Kidney glomerular epithelial cell (primary cell): Measurements from ENCODE around the gene DNASE2.

ENCODE experiments used
- DNase-seq: peaks from one replicate; lab custom pipeline; 2025; lab: John Stamatoyannopoulos, UW

Gene DNASE2

DNA sequence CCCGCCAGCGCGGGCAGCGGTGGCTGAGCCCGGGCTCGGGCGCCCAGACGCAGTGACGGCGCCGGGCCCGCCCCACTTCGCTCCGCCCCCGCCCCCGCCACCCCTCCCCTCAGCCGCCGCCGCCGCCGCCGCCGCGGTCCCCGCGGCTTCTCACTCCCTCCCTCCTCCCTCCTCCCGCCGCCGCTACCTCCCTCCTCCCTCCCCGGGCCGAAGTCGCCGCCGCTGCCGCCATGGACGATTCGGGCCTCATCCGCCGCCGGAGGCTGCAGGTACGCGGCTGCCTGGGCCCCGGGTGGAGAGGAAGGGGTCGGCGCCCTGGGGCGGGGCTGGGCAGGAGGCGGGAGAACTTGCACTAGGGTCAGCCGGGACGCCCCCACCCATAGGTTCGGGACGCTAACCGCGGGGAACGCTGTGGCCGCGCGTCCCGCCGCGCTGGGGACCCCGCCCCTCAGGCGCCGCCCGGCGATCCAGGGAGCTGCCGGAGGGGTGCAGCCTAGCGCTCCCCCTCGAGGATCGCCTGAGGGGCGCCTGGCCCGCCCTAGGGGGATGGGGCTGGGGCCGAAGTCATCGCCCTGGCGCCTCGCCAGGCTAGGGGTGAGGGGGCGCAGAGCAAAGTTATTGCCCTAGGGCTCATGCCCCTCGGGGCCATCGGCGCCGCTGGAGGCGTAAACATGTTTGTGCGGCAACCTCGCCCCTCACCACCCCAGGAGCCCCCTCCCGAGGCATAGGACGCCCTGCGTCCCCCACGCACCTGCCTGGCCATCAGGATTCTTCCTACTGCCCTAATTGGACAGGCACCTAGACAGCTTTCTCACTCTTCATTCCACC is 47.3 kb downstream of the DNASE2 start:
- DNase-seq, result no peak

DNA sequence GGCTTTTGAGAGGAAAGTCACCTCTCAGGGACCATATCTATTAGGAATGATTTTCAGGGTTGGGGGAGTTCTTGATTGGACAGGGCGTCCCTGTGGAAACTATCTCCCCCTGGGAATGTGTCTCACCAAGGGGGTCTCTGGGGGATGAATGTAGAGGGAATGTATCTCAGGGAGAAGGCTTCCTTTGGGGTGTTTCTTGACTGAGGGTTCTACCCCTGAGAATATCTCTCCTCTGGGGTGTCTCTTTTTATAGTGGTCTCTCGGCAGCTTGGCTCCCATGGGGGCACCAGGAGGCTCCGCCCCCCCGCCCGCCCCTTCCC is 47.9 kb downstream of the DNASE2 start:
- no peak for DNase-seq

DNA sequence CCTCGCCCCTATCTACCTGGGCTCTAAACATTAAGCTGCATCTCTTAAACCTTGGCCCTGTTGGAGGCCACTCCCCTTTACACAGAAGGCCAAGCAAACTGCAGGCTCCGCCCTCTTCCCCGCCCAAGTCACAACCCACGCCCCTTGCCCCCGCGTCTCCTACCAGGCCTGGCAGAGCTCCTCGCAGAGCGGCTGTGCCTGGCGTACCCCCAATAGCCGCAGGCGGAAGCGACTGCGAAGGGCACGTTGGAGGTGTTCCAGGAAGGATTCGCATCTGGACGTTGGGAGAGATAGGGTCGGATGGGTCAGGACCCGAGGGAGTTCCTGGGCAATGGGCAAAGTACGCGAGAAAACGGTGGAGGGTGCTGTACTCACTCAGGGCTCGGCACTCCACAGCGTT is 52.8 kb downstream of the DNASE2 start:
- DNase-seq, result no peak

DNA sequence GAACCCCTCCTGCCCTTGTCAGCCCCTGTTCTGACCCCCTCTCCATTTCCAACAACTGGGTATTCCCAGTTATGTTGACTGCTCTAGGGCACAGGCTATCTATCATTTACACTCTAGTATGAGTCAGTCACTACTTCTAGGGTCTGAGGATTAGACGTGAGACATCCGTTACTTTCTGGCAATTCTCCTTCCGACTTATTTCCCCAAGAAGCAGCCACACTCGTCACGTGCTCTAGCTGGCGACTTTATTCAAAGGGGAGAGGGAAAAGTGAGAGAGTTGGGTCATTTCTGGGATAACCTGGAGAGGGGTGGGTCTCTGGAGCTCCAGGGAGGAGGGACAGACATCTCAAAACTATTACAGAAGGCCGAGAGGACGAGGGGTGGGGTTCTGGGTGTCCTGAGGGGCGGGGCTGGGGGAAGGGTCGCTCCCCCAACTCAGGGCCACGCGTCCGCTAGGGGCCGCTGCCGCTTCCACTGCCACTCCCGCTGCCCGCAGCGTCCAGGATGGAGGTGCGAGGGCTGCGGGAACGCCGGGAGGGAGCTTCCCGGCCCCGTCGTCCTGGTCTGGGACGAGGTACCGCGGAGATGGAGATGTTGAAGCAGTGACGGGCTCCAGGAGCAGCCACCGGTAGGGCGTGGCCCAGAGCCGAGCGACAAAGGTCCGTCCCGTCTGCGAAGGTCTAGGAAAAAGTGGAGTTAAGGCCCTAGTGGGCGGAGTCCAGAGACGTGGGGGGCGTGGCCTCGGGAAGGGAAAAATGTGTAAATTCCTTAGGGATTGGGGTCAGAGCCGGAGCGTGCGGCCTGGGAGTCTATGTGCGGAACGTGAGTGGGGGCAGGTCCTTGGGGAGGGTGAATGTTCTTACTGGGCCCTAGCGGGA is 55.8 kb downstream of the DNASE2 start:
- no peak for DNase-seq
